ENCODE results near the gene WNT4. TPM values are rescaled to one million over a fixed set of nuclear protein-coding genes. Genes with fewer than 3 reads are reported as not detected.

The WNT4 gene
- total RNA-seq, 2 experiments from 2014 or later = not detected

DNA sequence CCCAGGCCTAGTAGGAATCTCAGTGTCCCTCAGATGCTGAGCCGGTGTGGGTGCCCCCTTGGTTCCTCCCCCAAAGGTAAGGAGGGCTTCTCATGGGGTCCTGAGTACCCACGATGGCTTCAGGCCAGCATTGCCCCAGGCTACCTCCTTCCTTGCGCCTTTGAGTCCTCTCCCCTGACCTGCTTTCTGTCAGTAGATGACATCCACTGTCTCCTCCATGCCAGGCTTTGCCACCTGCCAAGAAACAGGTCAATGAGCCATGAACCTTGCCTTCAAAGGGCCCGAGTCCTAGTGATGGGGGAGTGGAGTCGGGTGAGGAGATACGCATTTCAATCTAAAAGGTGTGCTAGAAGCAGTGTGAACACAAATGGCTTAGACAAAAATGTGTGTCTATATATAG, 15.6 kb downstream of the WNT4 start:
- Mint-ChIP-seq H3K4me3 (no peak overlapping the region), H3K9me3 (no peaks in the 10 kb centered on the region), H3K27ac (no peak overlapping the region), H3K4me1 (ENCODE audit: low read depth) (no peaks in the 10 kb centered on the region), H3K27me3 (no peaks in the 10 kb centered on the region), H3K36me3 (ENCODE audit: low read depth) (no peaks in the 10 kb centered on the region)
- ChIA-PET POLR2A (no interaction called here), CTCF (no interaction called here)
- DNase-seq (no peak), ATAC-seq (ENCODE audit: poor library complexity) (no peak)
- intact Hi-C loops (cut with DNase I, micrococcal nuclease) = no loop called here
- peaks cover 3% of the 10 kb centered on the region for H3K4me1 ChIP-seq (ENCODE audit: insufficient read depth, low read length)
- no peak overlapping the region for H3K27ac ChIP-seq (ENCODE audit: low read depth in 1 of 2, low read length in 2 of 2)
- H3K9me3 ChIP-seq (ENCODE audit: control insufficient read depth in 1 of 2, insufficient read depth in 1 of 2, low read length in 2 of 2) = no peaks in the 10 kb centered on the region
- no peak overlapping the region for H3K4me3 ChIP-seq (ENCODE audit: low read length)
- H3K27me3 ChIP-seq (ENCODE audit: control insufficient read depth in 1 of 2, insufficient read depth in 2 of 2, low read length in 2 of 2) = no peaks in the 10 kb centered on the region
- H3K36me3 ChIP-seq (ENCODE audit: insufficient read depth, low read length) = no peaks in the 10 kb centered on the region
- TF ChIP-seq, protein P1, sequence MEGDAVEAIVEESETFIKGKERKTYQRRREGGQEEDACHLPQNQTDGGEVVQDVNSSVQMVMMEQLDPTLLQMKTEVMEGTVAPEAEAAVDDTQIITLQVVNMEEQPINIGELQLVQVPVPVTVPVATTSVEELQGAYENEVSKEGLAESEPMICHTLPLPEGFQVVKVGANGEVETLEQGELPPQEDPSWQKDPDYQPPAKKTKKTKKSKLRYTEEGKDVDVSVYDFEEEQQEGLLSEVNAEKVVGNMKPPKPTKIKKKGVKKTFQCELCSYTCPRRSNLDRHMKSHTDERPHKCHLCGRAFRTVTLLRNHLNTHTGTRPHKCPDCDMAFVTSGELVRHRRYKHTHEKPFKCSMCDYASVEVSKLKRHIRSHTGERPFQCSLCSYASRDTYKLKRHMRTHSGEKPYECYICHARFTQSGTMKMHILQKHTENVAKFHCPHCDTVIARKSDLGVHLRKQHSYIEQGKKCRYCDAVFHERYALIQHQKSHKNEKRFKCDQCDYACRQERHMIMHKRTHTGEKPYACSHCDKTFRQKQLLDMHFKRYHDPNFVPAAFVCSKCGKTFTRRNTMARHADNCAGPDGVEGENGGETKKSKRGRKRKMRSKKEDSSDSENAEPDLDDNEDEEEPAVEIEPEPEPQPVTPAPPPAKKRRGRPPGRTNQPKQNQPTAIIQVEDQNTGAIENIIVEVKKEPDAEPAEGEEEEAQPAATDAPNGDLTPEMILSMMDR (IDR thresholded peaks at IDR 0.05) = no peak

DNA sequence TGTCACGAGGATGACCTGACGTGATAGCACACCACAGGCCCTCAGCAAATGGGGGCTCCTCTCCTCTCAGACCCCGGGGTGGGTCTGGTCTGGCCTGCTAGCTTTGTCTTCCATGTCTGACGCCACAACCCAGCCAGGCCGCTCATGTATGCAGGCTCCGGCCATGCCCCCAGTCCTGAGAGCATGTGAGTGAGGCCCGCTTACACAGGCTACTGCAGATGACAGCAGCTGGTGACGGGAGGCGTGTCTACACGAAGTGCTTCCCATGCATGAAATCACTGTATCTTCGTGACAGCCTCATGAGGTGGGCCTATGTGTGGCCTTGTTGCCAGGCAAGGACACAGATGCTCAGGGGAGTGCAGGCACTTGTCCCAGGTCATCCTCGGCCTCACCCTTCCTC, 16.4 kb downstream of the WNT4 start:
- Mint-ChIP-seq H3K4me3 (no peak overlapping the region), H3K9me3 (no peaks in the 10 kb centered on the region), H3K4me1 (ENCODE audit: low read depth) (no peaks in the 10 kb centered on the region), H3K36me3 (ENCODE audit: low read depth) (no peaks in the 10 kb centered on the region), H3K27me3 (no peaks in the 10 kb centered on the region), H3K27ac (no peak overlapping the region)
- no peak overlapping the region for H3K4me3 ChIP-seq (ENCODE audit: low read length)
- POLR2A ChIA-PET = no interaction called here
- CTCF ChIA-PET = no interaction called here
- DNase-seq (no peak), ATAC-seq (ENCODE audit: poor library complexity) (no peak)
- no peaks in the 10 kb centered on the region for H3K27me3 ChIP-seq (ENCODE audit: control insufficient read depth in 1 of 2, insufficient read depth in 2 of 2, low read length in 2 of 2)
- TF ChIP-seq, protein P1 (IDR thresholded peaks at IDR 0.05) = no peak
- no peaks in the 10 kb centered on the region for H3K4me1 ChIP-seq (ENCODE audit: insufficient read depth, low read length)
- no peak overlapping the region for H3K27ac ChIP-seq (ENCODE audit: low read depth in 1 of 2, low read length in 2 of 2)
- intact Hi-C loops (cut with DNase I, micrococcal nuclease) = no loop called here
- no peaks in the 10 kb centered on the region for H3K36me3 ChIP-seq (ENCODE audit: insufficient read depth, low read length)
- H3K9me3 ChIP-seq (ENCODE audit: control insufficient read depth in 1 of 2, insufficient read depth in 1 of 2, low read length in 2 of 2) = no peaks in the 10 kb centered on the region

DNA sequence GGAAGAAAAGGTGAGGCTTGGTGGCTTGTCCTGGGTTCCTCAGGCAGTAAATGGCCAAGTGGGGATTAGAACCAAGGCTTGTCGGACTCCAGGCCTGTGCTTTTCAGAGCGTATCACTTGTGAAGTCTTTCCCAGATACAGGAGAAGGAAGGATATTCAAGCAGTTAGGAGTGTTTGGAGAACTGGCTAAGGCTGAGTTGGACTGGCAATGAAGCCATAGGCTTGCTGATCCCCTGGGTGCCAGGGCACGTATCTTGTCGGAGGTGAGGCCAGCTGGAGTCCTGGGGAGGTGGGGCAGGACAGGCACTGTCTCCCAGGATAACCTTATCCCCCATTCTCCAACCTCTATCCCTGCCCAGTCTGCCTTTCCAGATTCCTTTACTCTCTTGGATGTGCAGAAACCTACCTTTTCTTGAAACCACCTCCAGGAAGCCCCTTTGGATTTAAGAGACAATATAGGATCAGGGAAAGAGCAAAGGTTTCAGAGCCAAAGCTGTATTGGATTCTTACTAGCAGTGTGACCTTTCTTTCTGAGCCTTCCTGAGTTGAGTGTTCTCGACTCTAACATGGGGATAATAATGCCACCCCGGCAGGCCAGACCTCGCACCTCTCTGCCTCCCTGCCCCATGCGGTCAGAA, 18.2 kb downstream of the WNT4 start:
- Mint-ChIP-seq H3K9me3 (no peaks in the 10 kb centered on the region), H3K36me3 (ENCODE audit: low read depth) (peaks cover under 1% of the 10 kb centered on the region), H3K4me3 (no peak overlapping the region), H3K4me1 (ENCODE audit: low read depth) (no peaks in the 10 kb centered on the region), H3K27me3 (no peaks in the 10 kb centered on the region), H3K27ac (no peak overlapping the region)
- Histone ChIP-seq H3K4me3 (ENCODE audit: low read length) (no peak overlapping the region), H3K4me1 (ENCODE audit: insufficient read depth, low read length) (no peaks in the 10 kb centered on the region), H3K36me3 (ENCODE audit: insufficient read depth, low read length) (peaks cover 2% of the 10 kb centered on the region), H3K27me3 (ENCODE audit: control insufficient read depth in 1 of 2, insufficient read depth in 2 of 2, low read length in 2 of 2) (no peaks in the 10 kb centered on the region), H3K9me3 (ENCODE audit: control insufficient read depth in 1 of 2, insufficient read depth in 1 of 2, low read length in 2 of 2) (no peaks in the 10 kb centered on the region), H3K27ac (ENCODE audit: low read depth in 1 of 2, low read length in 2 of 2) (no peak overlapping the region)
- POLR2A ChIA-PET = no interaction called here
- DNase-seq (no peak), ATAC-seq (ENCODE audit: poor library complexity) (no peak)
- CTCF ChIA-PET = no interaction called here
- intact Hi-C loops (cut with DNase I, micrococcal nuclease) = no loop called here
- TF ChIP-seq, protein P1 (IDR thresholded peaks at IDR 0.05) = no peak

Measured in CD4-positive, alpha-beta T cell (primary cell).